Spleen (tissue), 7 donors: ENCODE measurements around the gene ADAMTS12.

ENCODE experiments used
- CTCF ChIP-seq, 11 experiments: fragments of 200-600 bp in 7 of 11; fragments of 450-650 bp in 4 of 11; sonication (generic) in 4 of 11; IDR thresholded peaks in 8 of 11; conservative IDR thresholded peaks in 3 of 11; 1 replicate in 7 of 11; 2 replicates in 4 of 11; pipeline versions ENCODE4 v1.4.0 to v1.8.0; 2016 to 2021; ENCODE audit warnings: antibody characterized with exemption in 11 of 11, inconsistent platforms in 4 of 11, mild to moderate bottlenecking in 1 of 11
- POLR2A ChIP-seq, 3 donors: fragments of 450-650 bp; IDR thresholded peaks; one replicate each; pipeline ENCODE4 v1.5.1; 2017; ENCODE audit warnings: antibody characterized with exemption in 3 of 3, mild to moderate bottlenecking in 1 of 3
- POLR2AphosphoS5 ChIP-seq, 3 donors: sonication (generic); formaldehyde crosslinking; IDR thresholded peaks; one replicate each; pipeline ENCODE4 v1.5.1; 2017; ENCODE audit warnings: antibody characterized with exemption in 3 of 3
- donor health status: DM: no; HTN: no; CAD: no; lungs with moderate emphysema.
- donor health status: DM: no; HTN: no; CAD: no.
- donor health status: DM: no; HTN: no; CAD: no.

GRCh38 chr5:33474004-33474403 lies 417.8 kb downstream of the ADAMTS12 start:
- TF ChIP-seq POLR2A (IDR thresholded peaks at IDR 0.05) = no peak
- TF ChIP-seq CTCF (IDR thresholded peaks at IDR 0.05 in 8 of 11, conservative IDR thresholded peaks at IDR 0.05 in 3 of 11) = no peak
- TF ChIP-seq POLR2AphosphoS5 (IDR thresholded peaks at IDR 0.05) = no peak
